ENCODE measurements around the gene MFSD11.
"Not testable (repeated sequence)": the region's sequence is repeated elsewhere in the genome, so short reads cannot be mapped to it uniquely, and the experiment has no call there.

MFSD11 gene

GRCh38 chr17:76796081-76796480, 58.2 kb downstream of the MFSD11 start:
- Histone ChIP-seq H3K36me3 (no peaks in the 10 kb centered on the region), H3K4me3 (ENCODE audit: low read depth in 1 of 2, low read length in 1 of 2) (no peak overlapping the region), H3K27me3 (no peaks in the 10 kb centered on the region), H3K4me1 (ENCODE audit: control insufficient read depth in 1 of 2, insufficient read depth in 1 of 2, low read depth in 1 of 2, low read length in 1 of 2) (no peaks in the 10 kb centered on the region), H3K27ac (no peak overlapping the region), H3K9me3 (no peaks in the 10 kb centered on the region)
- no peak for TF ChIP-seq CTCF (IDR thresholded peaks at IDR 0.05)

GRCh38 chr17:76797241-76797840, 59.4 kb downstream of the MFSD11 start:
- H3K27ac ChIP-seq, result no peak overlapping the region
- H3K36me3 ChIP-seq, result no peaks in the 10 kb centered on the region
- H3K4me3 ChIP-seq (ENCODE audit: low read depth in 1 of 2, low read length in 1 of 2), result no peak overlapping the region
- H3K27me3 ChIP-seq, result no peaks in the 10 kb centered on the region
- no peaks in the 10 kb centered on the region for H3K4me1 ChIP-seq (ENCODE audit: control insufficient read depth in 1 of 2, insufficient read depth in 1 of 2, low read depth in 1 of 2, low read length in 1 of 2)
- no peaks in the 10 kb centered on the region for H3K9me3 ChIP-seq
- TF ChIP-seq CTCF (IDR thresholded peaks at IDR 0.05), result no peak

- Histone ChIP-seq H3K4me3 (ENCODE audit: low read depth in 1 of 2, low read length in 1 of 2) (no peak overlapping the region), H3K9me3 (no peaks in the 10 kb centered on the region), H3K36me3 (no peaks in the 10 kb centered on the region), H3K4me1 (ENCODE audit: control insufficient read depth in 1 of 2, insufficient read depth in 1 of 2, low read depth in 1 of 2, low read length in 1 of 2) (no peaks in the 10 kb centered on the region), H3K27me3 (no peaks in the 10 kb centered on the region), H3K27ac (no peak overlapping the region)
- no peak for TF ChIP-seq CTCF (IDR thresholded peaks at IDR 0.05)
Measured at GRCh38 chr17:76801706-76802105, 63.8 kb downstream of the MFSD11 start.

GRCh38 chr17:76805319-76805718, 67.4 kb downstream of the MFSD11 start:
- no peaks in the 10 kb centered on the region for H3K4me1 ChIP-seq (ENCODE audit: control insufficient read depth in 1 of 2, insufficient read depth in 1 of 2, low read depth in 1 of 2, low read length in 1 of 2)
- H3K27me3 ChIP-seq, result no peaks in the 10 kb centered on the region
- H3K27ac ChIP-seq, result no peak overlapping the region
- H3K4me3 ChIP-seq (ENCODE audit: low read depth in 1 of 2, low read length in 1 of 2), result no peak overlapping the region
- H3K36me3 ChIP-seq, result no peaks in the 10 kb centered on the region
- no peak for TF ChIP-seq CTCF (IDR thresholded peaks at IDR 0.05)
- no peaks in the 10 kb centered on the region for H3K9me3 ChIP-seq

GRCh38 chr17:76806151-76806550, 68.2 kb downstream of the MFSD11 start:
- not testable (repeated sequence) for H3K27ac ChIP-seq; H3K4me3 ChIP-seq (ENCODE audit: low read depth in 1 of 2, low read length in 1 of 2); H3K27me3 ChIP-seq; H3K36me3 ChIP-seq; H3K9me3 ChIP-seq; H3K4me1 ChIP-seq (ENCODE audit: control insufficient read depth in 1 of 2, insufficient read depth in 1 of 2, low read depth in 1 of 2, low read length in 1 of 2)

GRCh38 chr17:76806767-76807166, 68.8 kb downstream of the MFSD11 start:
- not testable (repeated sequence) for H3K27ac ChIP-seq; H3K36me3 ChIP-seq; H3K4me3 ChIP-seq (ENCODE audit: low read depth in 1 of 2, low read length in 1 of 2); H3K9me3 ChIP-seq; H3K4me1 ChIP-seq (ENCODE audit: control insufficient read depth in 1 of 2, insufficient read depth in 1 of 2, low read depth in 1 of 2, low read length in 1 of 2); H3K27me3 ChIP-seq

- H3K9me3 ChIP-seq, result no peaks in the 10 kb centered on the region
- no peak overlapping the region for H3K27ac ChIP-seq
- no peak for TF ChIP-seq CTCF (IDR thresholded peaks at IDR 0.05)
- H3K36me3 ChIP-seq, result no peaks in the 10 kb centered on the region
- no peak overlapping the region for H3K4me3 ChIP-seq (ENCODE audit: low read depth in 1 of 2, low read length in 1 of 2)
- no peaks in the 10 kb centered on the region for H3K4me1 ChIP-seq (ENCODE audit: control insufficient read depth in 1 of 2, insufficient read depth in 1 of 2, low read depth in 1 of 2, low read length in 1 of 2)
- no peaks in the 10 kb centered on the region for H3K27me3 ChIP-seq
Measured at GRCh38 chr17:76808326-76808725, 70.4 kb downstream of the MFSD11 start.
